HG03060 (cell line): Measurements from ENCODE around the gene NCOA3.
"Not testable (repeated sequence)": the region's sequence is repeated elsewhere in the genome, so short reads cannot be mapped to it uniquely, and the experiment has no call there.

Source experiments
- ATAC-seq: cut with Tn5 transposase; IDR thresholded peaks from one replicate; pipeline ENCODE4 v1.9.1; 2021; ENCODE audit warnings: low read depth, moderate number of reproducible peaks; ENCODE audit not compliant: unreplicated experiment

Gene NCOA3

DNA sequence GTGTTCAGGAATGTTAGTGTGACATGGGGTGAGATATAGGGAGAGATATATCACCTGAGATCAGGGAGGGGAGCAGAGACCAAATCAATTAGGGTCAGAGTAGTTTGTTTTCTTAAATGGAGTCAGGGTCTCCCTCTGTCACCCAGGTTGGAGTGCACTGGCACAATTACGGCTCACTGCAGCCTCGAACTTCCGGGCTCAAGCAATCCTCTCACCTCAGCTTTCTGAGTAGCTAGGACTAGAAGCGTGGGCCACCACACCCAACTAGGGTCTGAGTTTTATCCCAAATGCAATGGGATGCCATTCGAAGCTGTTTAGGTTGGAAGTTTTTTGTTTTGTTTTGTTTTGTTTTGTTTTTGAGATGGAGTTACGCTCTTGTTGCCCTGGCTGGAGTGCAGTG, 3.1 kb upstream of the NCOA3 start:
- ATAC-seq: no peak

DNA sequence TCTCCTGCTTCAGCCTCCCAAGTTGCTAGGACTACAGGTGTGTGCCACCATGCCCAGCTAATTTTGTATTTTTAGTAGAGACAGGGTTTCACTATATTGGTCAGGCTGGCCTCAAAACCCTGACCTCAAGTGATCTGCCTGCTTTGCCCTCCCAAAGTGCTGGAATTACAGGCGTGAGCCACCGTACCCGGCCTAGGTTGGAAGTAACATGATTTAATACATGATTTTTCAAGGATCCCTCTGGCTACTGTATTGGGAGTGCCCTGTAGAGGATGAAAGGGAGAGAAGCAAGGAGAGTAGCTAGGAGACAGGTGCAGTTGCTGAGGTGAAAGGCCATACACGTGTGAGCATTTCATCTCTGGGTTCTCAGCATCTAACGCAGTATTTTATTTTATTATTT, 2.6 kb upstream of the NCOA3 start:
- ATAC-seq: no peak

DNA sequence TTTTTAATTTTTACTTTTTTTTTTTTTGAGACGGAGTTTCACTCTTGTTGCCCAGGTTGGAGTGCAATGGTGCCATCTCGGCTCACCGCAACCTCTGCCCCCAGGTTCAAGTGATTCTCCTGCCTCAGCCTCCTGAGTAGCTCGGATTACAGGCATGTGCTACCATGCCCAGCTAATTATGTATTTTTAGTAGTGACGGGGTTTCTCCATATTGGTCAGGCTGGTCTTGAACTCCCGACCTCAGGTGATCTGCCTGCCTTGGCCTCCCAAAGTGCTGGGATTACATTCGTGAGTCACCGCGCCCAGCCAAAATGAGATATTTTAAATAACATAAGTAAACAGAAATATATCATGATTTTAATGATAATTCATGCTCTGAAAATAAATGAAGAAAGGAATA, 1.6 kb upstream of the NCOA3 start:
- ATAC-seq: not testable (repeated sequence)

DNA sequence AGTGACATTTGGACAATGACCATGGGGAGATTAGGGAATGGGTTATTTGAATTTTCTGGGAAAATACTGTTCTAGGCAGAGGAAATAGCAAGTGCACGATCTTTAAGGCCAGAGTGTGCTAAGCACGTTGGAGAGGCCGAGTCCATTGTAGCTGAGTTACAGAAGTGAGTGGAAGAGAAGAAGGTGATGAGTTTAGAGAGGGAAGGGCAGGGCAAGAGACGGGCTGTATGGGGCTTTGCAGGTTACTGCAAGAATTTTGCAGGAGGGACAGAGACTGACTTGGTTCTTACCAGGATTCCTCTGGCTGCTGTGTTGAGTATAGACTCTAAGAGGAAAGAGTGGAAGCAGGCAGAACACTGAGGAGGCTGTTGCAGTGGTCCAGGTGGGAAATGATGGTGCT, 1.1 kb upstream of the NCOA3 start:
- no peak for ATAC-seq

DNA sequence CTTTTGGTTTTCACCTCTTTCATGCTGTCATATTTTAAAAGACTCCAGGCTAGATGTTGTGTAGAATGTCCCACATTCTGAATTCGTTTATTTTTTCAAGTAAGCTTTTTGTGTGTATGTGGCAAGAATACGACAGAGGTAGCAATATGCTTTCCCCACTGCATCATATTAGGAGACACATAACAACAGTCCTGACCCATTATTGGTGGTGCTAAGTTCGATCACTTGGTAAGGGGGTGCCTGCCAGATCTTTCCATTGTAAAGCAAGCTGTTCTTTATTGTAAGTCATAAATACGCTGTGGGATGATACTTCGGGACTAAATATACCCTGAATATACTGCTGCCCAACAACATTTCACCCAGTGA, 588 bp upstream of the NCOA3 start:
- no peak for ATAC-seq

DNA sequence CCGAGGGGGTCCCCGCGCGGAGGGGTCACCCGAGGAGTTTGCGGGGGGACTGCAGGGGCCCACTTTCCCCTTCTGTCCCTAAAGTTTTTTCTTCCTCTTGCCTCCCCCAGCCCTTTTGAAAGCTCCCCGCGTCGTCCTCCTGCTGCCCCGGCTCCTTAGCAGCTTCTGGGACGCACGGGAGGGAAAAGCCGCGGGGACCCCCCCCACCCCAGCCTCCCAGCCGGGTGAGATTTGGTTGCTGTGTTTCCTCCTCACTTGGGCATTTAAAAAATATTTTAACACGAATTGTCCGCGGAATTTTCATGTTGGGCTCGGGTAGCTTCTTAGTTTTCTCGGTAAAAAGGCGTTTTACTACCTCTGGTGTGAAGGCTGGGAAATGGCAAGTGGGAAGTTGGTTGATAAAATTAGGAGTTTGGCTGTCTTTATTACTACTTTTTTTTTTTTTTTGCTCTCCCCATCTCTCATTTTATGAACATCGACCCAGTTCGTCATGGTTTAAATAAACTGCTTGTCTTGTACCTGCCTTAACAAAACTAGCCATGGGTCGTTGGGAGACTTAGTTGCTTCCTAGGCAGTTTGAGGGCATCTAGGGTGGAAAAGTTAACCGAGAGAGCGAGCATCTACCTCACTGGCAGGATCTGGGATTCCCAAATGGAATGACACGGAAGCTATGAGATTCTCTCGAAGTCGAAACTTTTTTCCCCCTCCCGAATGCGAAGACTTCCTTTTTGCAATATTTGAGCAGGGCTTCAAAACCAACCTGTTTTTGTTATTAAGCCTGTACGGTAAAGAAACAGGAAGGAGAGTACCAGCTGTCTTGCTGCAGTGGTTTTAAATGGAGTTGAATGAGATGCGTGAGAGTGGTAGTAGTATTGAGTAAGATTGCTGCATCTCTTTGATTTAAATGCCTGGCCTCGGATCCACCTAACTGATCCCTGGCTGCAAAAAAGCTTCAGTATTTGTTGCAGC, 868 bp downstream of the NCOA3 start:
- no peak for ATAC-seq

DNA sequence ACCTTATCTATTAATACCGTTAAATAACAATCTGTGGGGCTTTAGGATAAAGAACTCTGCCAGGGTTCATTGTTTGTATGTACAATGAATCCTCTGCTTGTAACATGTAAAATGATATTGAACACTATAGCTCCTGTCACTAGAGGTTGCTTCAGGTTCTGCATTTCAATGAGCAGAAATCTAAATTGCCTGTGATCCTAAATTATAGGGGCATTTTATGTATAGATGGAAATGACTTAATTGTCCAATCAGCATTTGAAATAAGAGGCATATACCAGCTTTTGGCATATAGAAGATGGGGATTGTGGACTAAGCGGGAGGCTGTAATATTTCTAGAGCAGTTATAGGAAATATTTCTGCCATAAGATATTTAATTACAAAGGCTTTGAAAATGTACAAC, 2.0 kb downstream of the NCOA3 start:
- ATAC-seq: no peak

DNA sequence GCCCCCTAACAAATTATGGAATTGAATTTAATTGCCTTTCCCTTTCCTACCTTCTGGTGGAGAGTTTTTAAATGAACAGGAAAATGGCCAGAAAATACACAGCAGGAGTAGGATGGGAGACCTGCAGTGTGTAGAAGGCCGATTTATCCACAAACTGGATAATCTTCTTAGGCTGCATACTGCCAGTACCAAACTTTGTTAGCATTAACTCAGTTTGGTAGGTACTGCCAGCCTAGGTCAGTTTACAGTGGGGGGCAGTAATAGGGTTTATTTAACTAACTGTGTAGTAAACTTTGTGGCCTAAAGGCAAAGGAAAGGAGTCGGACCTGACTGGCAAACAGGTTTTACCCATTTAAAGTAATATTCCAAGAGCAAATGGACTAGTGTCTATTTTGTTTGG, 4.6 kb downstream of the NCOA3 start:
- ATAC-seq: no peak

DNA sequence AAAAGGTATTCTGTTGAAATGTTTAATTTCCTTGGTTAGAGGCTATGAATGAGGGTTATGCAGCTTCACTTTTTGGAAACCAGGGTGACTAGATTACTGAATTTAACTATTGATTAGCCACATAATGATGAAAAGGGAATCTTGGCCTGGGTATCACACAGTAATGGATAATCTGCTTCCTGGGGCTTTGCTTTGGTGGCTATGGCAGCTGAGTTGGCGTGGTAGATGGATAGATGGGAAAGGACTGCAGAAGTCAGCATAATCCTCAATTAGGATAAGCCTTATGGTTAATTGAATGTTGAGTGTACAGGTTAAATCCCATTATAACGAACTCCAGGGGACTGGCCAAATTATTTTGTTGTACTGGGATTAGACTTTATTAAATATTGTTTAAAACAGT, 5.2 kb downstream of the NCOA3 start:
- ATAC-seq: no peak

DNA sequence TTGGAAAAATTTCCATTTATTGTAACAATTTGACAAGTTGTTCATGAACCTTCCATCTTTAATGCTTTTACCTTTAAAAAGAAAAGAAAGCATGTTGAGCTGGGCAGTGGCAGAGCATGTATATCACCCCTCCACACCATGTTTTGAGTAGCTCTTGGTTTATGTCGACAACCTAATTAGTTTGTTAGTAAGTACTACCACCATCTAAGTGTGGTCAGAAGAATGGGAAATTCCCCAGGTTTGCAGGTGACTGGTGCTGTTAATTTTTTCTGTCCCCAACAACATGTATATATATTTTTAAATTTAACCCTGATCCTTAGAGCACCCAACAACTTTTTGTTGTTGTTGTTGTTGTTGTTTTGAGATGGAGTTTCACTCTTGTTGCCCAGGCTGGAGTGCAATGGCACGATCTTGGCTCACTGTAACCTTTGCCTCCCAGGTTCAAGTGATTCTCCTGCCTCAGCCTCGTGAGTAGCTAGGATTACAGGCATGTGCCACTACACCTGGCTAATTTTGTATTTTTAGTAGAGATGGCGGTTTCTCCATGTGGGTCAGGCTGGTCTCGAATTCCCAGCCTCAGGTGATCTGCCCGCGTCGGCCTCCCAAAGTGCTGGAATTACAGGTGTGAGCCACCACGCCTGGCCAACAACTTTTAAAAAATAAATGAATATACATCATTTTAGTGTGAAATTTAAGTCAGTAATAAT, 5.7 kb downstream of the NCOA3 start:
- ATAC-seq: not testable (repeated sequence)

DNA sequence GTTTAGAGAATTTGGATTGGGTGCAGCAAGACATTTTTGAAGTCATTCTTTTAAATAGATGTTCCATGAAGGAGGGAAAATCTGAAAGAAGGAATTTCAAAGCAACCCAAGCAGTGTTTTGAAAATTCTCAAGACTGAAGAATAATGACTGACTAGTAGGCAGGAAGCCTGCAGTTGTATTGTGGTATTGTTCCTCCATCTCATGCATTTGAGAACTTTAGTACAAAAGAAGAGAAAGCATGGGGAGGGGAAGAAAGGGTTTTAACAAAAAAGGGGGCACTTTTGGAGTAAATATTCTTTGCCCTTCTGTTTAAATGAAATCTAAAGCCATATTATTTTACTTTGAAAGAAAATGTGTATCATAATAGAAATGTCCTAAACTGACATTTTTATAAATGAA, 6.6 kb downstream of the NCOA3 start:
- no peak for ATAC-seq

DNA sequence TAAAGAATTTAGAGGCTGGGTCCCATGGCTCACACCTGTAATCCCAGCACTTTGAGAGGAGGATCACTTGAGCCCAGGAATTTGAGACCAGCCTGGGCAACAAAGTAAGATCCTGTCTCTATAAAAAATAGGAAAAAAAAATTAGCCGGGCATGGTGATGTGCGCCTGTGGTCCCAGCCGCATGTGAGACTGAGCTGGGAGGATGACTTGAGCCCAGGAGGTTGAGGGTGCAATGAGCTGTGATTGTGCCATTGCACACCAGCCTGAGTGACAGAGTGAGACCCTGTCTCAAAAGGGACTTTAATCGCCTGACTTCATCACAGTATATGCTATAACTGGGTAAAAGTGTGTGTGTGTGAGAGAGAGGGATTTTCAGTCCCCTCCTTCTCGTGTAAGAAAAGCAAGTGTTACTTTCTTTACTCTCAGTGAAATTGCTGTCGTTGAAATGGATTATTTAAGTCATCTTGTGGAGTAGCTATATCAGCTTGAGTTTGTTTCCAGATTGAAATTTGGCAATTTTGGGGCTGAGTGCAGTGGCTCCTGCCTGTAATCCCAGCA, 7.5 kb downstream of the NCOA3 start:
- ATAC-seq: no peak

DNA sequence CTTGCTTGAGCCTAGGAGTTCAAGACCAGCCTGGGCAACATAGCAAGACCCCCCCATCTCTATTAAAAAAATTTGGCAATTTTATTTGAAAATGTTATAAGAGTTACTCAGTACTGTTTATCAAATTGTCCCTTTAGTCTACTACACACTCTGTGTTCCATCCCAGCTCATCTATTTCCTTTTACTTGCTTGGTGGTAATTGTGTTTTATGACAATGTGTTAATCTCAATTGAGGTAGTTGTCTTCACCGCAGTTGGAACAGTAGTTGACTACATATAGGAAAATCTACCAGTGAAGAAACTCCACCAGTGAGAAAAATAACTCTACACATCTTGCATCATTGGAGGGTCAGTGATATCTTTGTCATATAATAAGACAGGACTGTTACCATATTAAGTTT, 8.0 kb downstream of the NCOA3 start:
- ATAC-seq: no peak

DNA sequence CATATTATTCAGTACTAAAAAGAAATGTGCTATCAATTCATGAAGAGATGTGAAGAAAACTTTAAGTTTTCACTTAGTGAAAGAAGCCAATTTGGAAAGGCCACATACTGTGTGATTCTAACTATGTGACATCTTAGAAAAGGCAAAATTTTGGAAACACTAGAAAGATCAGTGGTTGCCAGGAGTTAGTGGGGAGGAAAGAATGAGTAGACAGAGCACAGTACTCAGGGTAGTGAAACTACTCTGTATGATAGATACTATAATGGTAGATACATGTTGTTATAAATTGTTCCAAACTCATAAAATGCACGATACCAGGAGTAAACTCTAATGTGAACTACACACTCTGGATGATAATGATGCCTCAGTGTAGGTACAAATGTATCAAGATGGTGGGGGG, 14.2 kb downstream of the NCOA3 start:
- no peak for ATAC-seq

DNA sequence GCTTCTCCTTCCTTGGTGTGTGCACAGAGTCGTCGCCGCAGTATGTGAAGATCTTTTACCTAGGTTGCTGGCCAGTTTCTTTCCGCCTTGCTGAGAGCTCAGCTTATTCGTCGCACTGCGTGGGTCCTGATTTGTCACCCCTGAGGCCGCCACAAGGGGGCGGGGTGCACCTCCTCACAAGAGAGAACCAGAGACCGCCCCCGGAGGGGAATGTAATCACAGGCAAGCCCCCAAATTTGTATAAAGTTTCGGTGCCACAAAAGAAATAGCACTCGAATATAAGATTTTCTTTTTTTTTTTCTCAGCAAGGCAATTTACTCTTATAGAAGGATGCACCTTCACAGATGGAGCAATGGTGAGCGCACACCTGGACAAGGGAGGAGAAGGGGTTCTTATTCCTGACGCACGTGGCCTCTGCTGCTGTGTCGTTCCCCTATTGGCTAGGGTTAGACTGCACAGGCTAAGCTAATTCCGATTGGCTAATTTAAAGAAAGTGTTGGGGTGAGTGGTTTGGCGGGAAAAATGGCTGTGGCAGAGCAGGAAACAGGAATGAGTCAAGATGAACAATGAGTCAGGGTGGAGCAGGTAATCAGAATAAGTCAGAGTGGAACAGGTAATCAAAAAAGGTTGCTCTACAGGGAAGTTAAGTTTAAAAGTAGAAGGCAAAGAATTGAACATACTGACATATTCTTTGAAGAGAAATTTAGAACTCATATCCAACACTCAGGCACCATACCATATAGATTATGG, 19.5 kb downstream of the NCOA3 start:
- ATAC-seq: no peak

DNA sequence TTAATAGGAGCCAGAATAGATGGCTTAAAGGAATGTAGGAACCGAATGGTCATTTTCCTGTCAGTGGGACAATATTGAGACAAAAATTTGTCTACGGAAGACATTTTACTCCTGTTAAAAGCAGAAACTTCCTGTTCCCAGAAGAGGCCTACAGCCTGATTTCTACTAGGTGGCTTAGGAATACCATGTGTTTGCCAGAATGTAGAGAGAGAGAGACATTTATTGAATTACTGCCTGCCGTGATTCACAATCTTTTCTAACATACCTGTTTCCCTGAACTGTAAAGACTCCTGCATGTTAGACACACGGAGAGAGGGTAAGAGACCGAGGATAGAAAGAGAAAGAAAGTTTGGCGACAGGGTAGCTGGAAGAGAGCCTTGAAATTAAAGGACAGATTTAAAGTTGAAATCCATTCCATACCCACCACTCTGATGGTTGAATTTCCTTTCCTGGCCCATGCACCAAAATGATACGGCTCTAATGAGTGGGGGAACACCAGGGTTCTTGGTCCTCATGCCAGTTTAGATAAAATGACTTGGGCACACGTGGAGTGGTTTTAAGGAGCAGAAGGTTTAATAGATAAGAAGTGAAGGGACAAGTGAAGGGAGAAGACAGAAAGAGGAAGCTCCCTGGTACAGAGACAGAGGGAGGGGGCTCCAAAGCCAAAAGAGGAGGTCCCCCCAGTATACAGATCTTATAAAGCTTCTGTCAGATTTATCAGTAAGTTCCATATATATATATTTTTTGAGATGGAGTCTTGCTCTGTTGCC, 22.5 kb downstream of the NCOA3 start:
- ATAC-seq: no peak

DNA sequence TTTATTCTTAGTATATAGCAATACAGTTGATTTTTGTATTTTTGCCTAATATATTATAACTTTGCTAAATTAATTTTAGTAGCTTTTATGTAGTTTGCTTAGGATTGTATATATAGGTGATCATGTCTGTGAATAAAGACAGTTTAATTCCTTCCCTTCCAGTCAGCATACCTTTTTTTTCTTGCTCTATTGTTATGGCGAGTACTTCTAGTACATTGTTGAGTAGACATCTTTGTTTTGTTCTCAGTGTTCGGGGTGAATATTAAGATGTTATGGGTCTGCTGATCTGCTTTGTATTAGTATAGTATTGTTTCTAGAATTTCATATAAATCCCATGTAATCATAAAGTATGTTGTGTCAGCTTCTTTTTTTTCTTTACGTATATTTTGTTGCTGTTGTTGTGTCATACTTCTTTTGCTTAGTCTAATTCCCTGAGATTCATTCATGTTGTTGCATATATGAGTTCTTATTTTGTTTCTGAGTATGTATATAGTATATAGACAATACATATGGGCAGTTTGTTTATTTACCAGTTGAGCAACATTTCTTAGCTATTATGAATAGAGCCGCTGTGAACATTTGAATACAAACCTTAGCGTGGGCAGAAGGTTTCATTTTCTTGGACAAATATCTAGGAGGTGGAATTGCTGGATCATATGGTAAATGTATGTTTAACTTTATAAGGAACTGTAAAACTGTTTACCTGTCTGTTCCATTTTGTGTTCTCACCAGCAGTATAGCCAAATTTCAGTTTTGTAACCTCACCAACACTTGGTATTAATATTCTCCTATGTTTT, 25.5 kb downstream of the NCOA3 start:
- ATAC-seq: no peak

DNA sequence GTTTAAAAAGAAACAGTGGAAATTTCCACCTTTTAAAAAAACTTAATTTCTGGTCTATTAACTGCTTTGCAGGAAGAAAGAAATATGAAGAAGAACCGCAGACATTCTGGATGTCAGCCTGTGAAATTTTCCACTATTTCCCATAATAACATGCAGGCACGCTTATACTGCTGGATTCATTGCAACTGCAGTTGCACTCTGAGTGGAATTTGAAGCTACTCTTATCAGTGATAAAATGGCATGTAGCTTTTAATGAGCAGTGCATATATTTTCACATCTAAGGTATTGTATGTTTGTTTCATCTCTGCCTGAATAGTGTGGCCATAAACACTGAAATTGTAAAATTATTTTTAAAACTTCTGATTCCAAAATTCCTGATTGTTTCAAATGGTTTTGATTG, 28.2 kb downstream of the NCOA3 start:
- no peak for ATAC-seq

DNA sequence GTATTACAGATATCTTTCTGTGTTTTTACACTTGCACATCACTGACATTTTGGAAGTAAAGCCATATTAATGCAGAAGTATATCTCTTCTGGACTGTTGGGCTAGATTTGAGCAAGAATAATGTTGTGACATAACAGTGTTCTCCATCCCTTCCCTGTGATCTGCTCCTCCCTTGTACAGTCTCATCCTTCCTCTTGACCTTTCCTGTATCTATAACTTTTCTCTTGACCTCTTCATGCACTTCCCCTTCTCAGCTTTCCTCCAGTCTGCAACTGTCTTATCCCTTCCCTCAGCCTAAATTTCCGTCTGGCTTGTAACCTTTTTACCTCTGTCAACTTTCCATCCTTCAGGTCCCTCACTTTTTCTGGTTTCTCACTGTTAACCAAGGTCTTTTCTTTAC, 29.8 kb downstream of the NCOA3 start:
- no peak for ATAC-seq
